B cell (primary cell): ENCODE measurements around the gene NUDC. TPM values are rescaled to one million over a fixed set of nuclear protein-coding genes. Genes with fewer than 3 reads are reported as not detected.

Source experiments
- ATAC-seq: fragments of 200-7000 bp; cut with Tn5 transposase; one replicate; pipeline ENCODE4 v1.10.0; 2021; ENCODE audit warnings: low read depth, mild to moderate bottlenecking, moderate number of reproducible peaks, moderate library complexity
- CTCF ChIA-PET: fragments of 350-600 bp; sonication (Branson Sonifier 250); formaldehyde crosslinking; loops from one replicate; lab custom pipeline; 2021; ENCODE audit warnings: antibody characterized with exemption, inconsistent platforms; lab: Charles Lee
- POLR2A ChIA-PET: fragments of 350-600 bp; sonication (Branson Sonifier 250); formaldehyde crosslinking; loops from one replicate; lab custom pipeline; 2021; ENCODE audit warnings: antibody characterized with exemption; lab: Charles Lee
- DNase-seq: peaks from one replicate; pipeline ENCODE4 v3.0.0; 2013
- H2AFZ ChIP-seq: 2 replicates; pipeline ENCODE4 v1.6.1; 2012; ENCODE audit warnings: mild to moderate bottlenecking, low read depth, low read length; ENCODE audit not compliant: insufficient read depth, poor library complexity, severe bottlenecking
- H3K27ac ChIP-seq, 2 donors: 1 replicate in 1 of 2; 2 replicates in 1 of 2; pipeline ENCODE4 v1.5.1; 2012 to 2013; ENCODE audit warnings: low read length in 2 of 2, mild to moderate bottlenecking in 2 of 2, moderate library complexity in 1 of 2
- H3K27me3 ChIP-seq, 4 experiments: fragments of 200-600 bp in 1 of 4; sonication (generic) in 1 of 4; replicated peaks in 1 of 4; 1 replicate in 2 of 4; 2 replicates in 2 of 4; pipeline versions ENCODE4 v1.6.1 to v1.7.0; 2013 to 2016; ENCODE audit warnings: low read length in 3 of 4, mild to moderate bottlenecking in 2 of 4, mixed read lengths in 1 of 4, moderate library complexity in 1 of 4; ENCODE audit not compliant: insufficient read depth in 4 of 4, control insufficient read depth in 3 of 4; ENCODE audit errors: control extremely low read depth in 1 of 4
- H3K36me3 ChIP-seq, 2 experiments: replicated peaks in 1 of 2; 1 replicate in 1 of 2; 2 replicates in 1 of 2; pipeline versions ENCODE4 v1.6.1 to v1.7.1; 2013; ENCODE audit warnings: low read length in 1 of 2; ENCODE audit not compliant: insufficient read depth in 2 of 2, control insufficient read depth in 1 of 2; ENCODE audit errors: control extremely low read depth in 1 of 2, extremely low read depth in 1 of 2
- H3K4me1 ChIP-seq, 2 donors: fragments of 200-600 bp in 1 of 2; sonication (generic) in 1 of 2; 1 replicate in 1 of 2; 2 replicates in 1 of 2; pipeline versions ENCODE4 v1.5.1 to v1.6.1; 2013 to 2017; ENCODE audit warnings: low read length in 2 of 2; ENCODE audit not compliant: control insufficient read depth in 2 of 2, insufficient read depth in 2 of 2
- H3K4me2 ChIP-seq: replicated peaks from 2 replicates; pipeline ENCODE3; 2012; ENCODE audit warnings: mild to moderate bottlenecking, low read depth, low read length; ENCODE audit not compliant: poor library complexity, severe bottlenecking
- H3K4me3 ChIP-seq, 5 experiments: fragments of 200-600 bp in 1 of 5; sonication (generic) in 1 of 5; 1 replicate in 3 of 5; 2 replicates in 2 of 5; pipeline versions ENCODE4 v1.5.1 to v1.7.0; 2011 to 2016; ENCODE audit warnings: low read length in 4 of 5, mild to moderate bottlenecking in 4 of 5, low read depth in 2 of 5, control low read depth in 1 of 5, moderate library complexity in 1 of 5; ENCODE audit not compliant: insufficient read depth in 1 of 5; ENCODE audit errors: control extremely low read depth in 1 of 5, extremely low read depth in 1 of 5
- H3K79me2 ChIP-seq: fragments of 200-600 bp; sonication (generic); one replicate; pipeline ENCODE4 v1.6.0; 2016; ENCODE audit warnings: low read length; ENCODE audit not compliant: control insufficient read depth, insufficient read depth
- H3K9ac ChIP-seq: fragments of 200-600 bp; sonication (generic); 2 replicates; pipeline ENCODE4 v1.6.1; 2017; ENCODE audit warnings: mild to moderate bottlenecking, low read length, moderate library complexity
- H3K9me3 ChIP-seq, 3 donors: one replicate each; pipeline versions ENCODE4 v1.6.1 to v1.7.1; 2013; ENCODE audit warnings: low read length in 2 of 3; ENCODE audit not compliant: control insufficient read depth in 2 of 3, insufficient read depth in 1 of 3; ENCODE audit errors: control extremely low read depth in 1 of 3
- H4K20me1 ChIP-seq: 2 replicates; pipeline ENCODE4 v1.6.0; 2012; ENCODE audit warnings: mild to moderate bottlenecking, low read length; ENCODE audit not compliant: insufficient read depth, control insufficient read depth, poor library complexity, severe bottlenecking
- H3K27ac Mint-ChIP-seq: one replicate; pipeline ENCODE4 v1.8.0; 2021; ENCODE audit warnings: mixed read lengths
- H3K27me3 Mint-ChIP-seq: one replicate; pipeline ENCODE4 v1.8.0; 2021; ENCODE audit warnings: mixed read lengths
- H3K4me1 Mint-ChIP-seq: one replicate; pipeline ENCODE4 v1.8.0; 2021; ENCODE audit warnings: mixed read lengths
- H3K4me3 Mint-ChIP-seq: one replicate; pipeline ENCODE4 v1.8.0; 2021; ENCODE audit warnings: mixed read lengths
- H3K9me3 Mint-ChIP-seq: one replicate; pipeline ENCODE4 v1.8.0; 2022; ENCODE audit warnings: mixed read lengths; ENCODE audit not compliant: insufficient read depth
- CTCF ChIP-seq: fragments of 200-600 bp; IDR thresholded peaks from one replicate; pipeline ENCODE4 v1.8.0; 2022; ENCODE audit warnings: antibody characterized with exemption, mild to moderate bottlenecking
- EZH2 ChIP-seq: IDR thresholded peaks from 2 replicates; pipeline ENCODE4 v1.6.1; 2012; ENCODE audit warnings: borderline replicate concordance, low read depth, mild to moderate bottlenecking, moderate library complexity, low read length; ENCODE audit not compliant: insufficient read depth, poor library complexity, severe bottlenecking
- WGBS: methylation state at CpG from one replicate; pipeline ENCODE4 v1.1.5; 2013; ENCODE audit warnings: missing lambda C conversion rate; ENCODE audit not compliant: insufficient coverage; 5-methylcytosine and 5-hydroxymethylcytosine counted together
- intact Hi-C: fragments of 100-400 bp; cut with micrococcal nuclease; formaldehyde crosslinking; loops from one replicate; pipeline ENCODE4 v1.10.0; 2022
- polyA plus RNA-seq: library from polyadenylated mRNA; depleted of rRNA; stranded (reverse); fragments of >200 nt; gene quantifications from 2 replicates; pipeline ENCODE4 v1.2.3, GENCODE V29; 2012
- total RNA-seq, 2 donors: library from RNA; stranded (reverse); fragments of 120-200 nt in 1 of 2; gene quantifications; 1 replicate in 1 of 2; 2 replicates in 1 of 2; pipeline versions ENCODE4 v1.2.3 to v1.2.4, GENCODE V29; 2013 to 2022

Gene NUDC
- total and polyA plus RNA-seq, 2 donors (not counting 1 experiment from before 2014, with no cell fraction given): 28.3 to 45.3 TPM

DNA sequence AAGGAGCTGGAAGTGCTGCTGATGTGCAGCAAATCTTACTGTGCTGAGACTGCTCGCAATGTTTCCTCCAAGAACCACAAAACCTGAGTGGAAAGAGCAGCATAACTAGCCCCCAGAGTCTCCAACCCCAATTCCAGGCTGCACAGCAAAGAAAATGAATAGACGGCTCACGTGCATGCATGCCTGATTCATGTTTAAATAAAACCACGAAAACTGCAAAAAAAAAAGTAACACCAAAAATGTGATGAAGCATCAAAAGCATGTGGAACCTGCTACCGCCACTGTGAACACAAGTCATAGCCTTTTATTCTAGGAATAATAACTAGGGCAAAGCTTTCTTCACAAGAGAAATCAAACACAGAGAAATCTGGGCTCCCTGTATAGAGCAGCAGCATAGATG, 62.3 kb downstream of the NUDC start:
- DNase-seq (no peak), ATAC-seq (no peak)
- Mint-ChIP-seq H3K27ac (no peak overlapping the region), H3K4me3 (no peak overlapping the region), H3K27me3 (peaks cover 27% of the 10 kb centered on the region), H3K9me3 (no peaks in the 10 kb centered on the region), H3K4me1 (peaks cover 2% of the 10 kb centered on the region)
- H3K27me3 ChIP-seq: peaks cover 0 to 7% (median 1%) of the 10 kb centered on the region in 4 experiments
- H2AFZ ChIP-seq: no peak overlapping the region
- H3K79me2 ChIP-seq: no peaks in the 10 kb centered on the region
- no peaks in the 10 kb centered on the region for H3K36me3 ChIP-seq
- H3K4me1 ChIP-seq: no peaks in the 10 kb centered on the region
- no peak overlapping the region for H3K27ac ChIP-seq
- H3K9me3 ChIP-seq: no peaks in the 10 kb centered on the region
- no peaks in the 10 kb centered on the region for H4K20me1 ChIP-seq
- WGBS: 40% methylated on average over 4 of the region's 5 CpGs
- intact Hi-C loops: no loop called here
- POLR2A ChIA-PET: no interaction called here
- no peak for TF ChIP-seq CTCF
- no peak for TF ChIP-seq EZH2
- H3K4me3 ChIP-seq: no peak overlapping the region
- H3K9ac ChIP-seq: no peak overlapping the region
- CTCF ChIA-PET: no interaction called here
- H3K4me2 ChIP-seq: no peak overlapping the region

DNA sequence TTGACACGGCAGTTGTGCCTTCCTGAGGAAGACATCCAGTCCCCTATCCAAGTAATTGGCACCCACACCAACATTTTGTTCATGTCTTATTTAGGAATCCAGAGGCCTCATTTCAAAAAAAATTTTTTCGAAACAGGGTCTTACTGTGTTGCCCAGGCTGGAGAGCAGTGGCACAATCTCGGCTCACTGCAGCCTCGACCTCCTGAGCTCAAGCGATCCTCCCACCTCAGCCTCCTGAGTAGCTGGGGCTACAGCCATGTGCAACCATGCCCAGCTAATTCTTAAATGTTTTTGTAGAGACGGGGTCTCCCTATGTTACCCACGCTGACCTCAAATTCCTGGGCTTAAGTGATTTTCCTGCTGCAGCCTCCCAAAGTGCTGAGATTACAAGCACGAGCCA, 62.7 kb downstream of the NUDC start:
- intact Hi-C loops: no loop called here
- POLR2A ChIA-PET: no interaction called here
- Histone ChIP-seq H3K36me3 (no peaks in the 10 kb centered on the region), H3K79me2 (no peaks in the 10 kb centered on the region), H3K27ac (no peak overlapping the region), H3K9ac (no peak overlapping the region), H3K4me3 (no peak overlapping the region), H4K20me1 (no peaks in the 10 kb centered on the region), H3K27me3 (peaks cover 0 to 7% (median 1%) of the 10 kb centered on the region in 4 experiments), H3K4me1 (no peaks in the 10 kb centered on the region), H2AFZ (no peak overlapping the region), H3K4me2 (no peak overlapping the region), H3K9me3 (no peaks in the 10 kb centered on the region)
- no peak for DNase-seq
- WGBS: 94% methylated on average over 6 of the region's 8 CpGs
- no peak overlapping the region for H3K27ac Mint-ChIP-seq
- H3K4me1 Mint-ChIP-seq: peaks cover 2% of the 10 kb centered on the region
- CTCF ChIA-PET: no interaction called here
- ATAC-seq: no peak
- H3K27me3 Mint-ChIP-seq: peaks cover 27% of the 10 kb centered on the region
- H3K9me3 Mint-ChIP-seq: no peaks in the 10 kb centered on the region
- no peak overlapping the region for H3K4me3 Mint-ChIP-seq
- TF ChIP-seq EZH2: no peak
